AG04449 (cell line): ENCODE results near the gene PNPLA7.
"Not testable (repeated sequence)": the region's sequence is repeated elsewhere in the genome, so short reads cannot be mapped to it uniquely, and the experiment has no call there.

Experiments used
- CTCF ChIA-PET: fragments of 350-600 bp; formaldehyde crosslinking; extraction: SDS; loops from one replicate; lab custom pipeline; 2021; ENCODE audit warnings: antibody characterized with exemption; lab: Yijun Ruan, JAX
- POLR2A ChIA-PET: fragments of 400-600, 350-600 bp; formaldehyde crosslinking; extraction: SDS; loops from one replicate; lab custom pipeline; 2020; ENCODE audit warnings: antibody characterized with exemption, inconsistent platforms; lab: Yijun Ruan, JAX
- DNase-seq: peaks from one replicate; pipeline ENCODE4 v3.0.0-alpha.2; 2010; ENCODE audit warnings: low read depth, low spot score
- H3K4me3 ChIP-seq: 2 replicates; pipeline ENCODE4 v1.5.1; 2011; ENCODE audit warnings: low read depth, mild to moderate bottlenecking, control low read depth, low read length
- TF ChIP-seq, protein P1 (sequence below): IDR thresholded peaks from one replicate; pipeline ENCODE4 v1.5.1; 2011; ENCODE audit warnings: mild to moderate bottlenecking, moderate library complexity, low read length, control low read depth, inconsistent platforms; ENCODE audit not compliant: insufficient read depth; ENCODE audit errors: missing control alignments

The PNPLA7 gene

DNA sequence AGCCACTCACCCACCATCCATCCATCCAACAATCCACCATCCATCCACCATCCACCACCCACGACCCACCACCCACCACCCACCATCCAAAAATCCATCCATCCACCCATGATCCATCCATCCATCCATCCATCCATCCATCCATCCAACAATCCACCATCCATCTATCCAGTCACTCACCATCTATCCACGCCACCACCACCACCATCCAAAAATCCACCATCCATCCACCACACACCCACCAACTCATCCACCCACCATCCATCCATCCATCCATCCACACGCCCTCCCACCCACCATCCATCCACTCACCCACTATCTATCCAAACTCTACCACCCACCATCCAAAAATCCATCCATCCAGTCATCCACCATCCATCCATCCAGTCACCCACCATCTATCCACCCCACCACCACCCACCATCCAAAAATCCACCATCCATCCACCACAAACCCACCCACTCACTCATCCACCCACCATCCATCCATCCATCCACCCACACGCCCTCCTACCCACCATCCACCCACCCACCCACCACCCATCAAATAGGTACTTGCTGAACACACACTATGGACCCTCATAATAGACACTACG, 19.5 kb upstream of the PNPLA7 start:
- CTCF ChIA-PET: no interaction called here

DNA sequence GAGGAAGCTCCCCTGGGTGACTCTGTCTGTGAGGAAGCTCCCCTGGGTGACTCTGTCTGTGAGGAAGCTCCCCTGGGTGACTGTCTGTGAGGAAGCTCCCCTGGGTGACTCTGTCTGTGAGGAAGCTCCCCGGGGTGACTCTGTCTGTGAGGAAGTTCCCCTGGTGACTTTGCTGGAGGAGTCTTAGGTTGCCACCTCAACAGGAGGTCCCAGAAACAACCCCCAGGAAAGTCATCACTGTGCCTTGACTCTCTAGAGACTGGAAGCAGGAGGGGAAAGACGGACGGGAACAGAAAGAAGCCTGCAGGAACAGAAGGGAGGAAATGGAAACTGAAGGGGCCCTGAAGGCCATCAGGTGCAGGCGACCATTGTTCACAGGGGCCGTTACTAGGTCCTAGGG, 18.2 kb upstream of the PNPLA7 start:
- DNase-seq, POLR2A ChIA-PET, CTCF ChIA-PET, H3K4me3 ChIP-seq: not testable (repeated sequence)

More for the DNA sequence above, 19.5 kb upstream of the PNPLA7 start:
- POLR2A ChIA-PET: interaction anchor here (0.8 kb wide), 1 partner anchor 9 kb away, joined by 3 read pairs; the partner anchor contains the start of gene DPH7
- H3K4me3 ChIP-seq: no peak overlapping the region
- DNase-seq: no peak
- TF ChIP-seq, protein P1, sequence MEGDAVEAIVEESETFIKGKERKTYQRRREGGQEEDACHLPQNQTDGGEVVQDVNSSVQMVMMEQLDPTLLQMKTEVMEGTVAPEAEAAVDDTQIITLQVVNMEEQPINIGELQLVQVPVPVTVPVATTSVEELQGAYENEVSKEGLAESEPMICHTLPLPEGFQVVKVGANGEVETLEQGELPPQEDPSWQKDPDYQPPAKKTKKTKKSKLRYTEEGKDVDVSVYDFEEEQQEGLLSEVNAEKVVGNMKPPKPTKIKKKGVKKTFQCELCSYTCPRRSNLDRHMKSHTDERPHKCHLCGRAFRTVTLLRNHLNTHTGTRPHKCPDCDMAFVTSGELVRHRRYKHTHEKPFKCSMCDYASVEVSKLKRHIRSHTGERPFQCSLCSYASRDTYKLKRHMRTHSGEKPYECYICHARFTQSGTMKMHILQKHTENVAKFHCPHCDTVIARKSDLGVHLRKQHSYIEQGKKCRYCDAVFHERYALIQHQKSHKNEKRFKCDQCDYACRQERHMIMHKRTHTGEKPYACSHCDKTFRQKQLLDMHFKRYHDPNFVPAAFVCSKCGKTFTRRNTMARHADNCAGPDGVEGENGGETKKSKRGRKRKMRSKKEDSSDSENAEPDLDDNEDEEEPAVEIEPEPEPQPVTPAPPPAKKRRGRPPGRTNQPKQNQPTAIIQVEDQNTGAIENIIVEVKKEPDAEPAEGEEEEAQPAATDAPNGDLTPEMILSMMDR: no peak

DNA sequence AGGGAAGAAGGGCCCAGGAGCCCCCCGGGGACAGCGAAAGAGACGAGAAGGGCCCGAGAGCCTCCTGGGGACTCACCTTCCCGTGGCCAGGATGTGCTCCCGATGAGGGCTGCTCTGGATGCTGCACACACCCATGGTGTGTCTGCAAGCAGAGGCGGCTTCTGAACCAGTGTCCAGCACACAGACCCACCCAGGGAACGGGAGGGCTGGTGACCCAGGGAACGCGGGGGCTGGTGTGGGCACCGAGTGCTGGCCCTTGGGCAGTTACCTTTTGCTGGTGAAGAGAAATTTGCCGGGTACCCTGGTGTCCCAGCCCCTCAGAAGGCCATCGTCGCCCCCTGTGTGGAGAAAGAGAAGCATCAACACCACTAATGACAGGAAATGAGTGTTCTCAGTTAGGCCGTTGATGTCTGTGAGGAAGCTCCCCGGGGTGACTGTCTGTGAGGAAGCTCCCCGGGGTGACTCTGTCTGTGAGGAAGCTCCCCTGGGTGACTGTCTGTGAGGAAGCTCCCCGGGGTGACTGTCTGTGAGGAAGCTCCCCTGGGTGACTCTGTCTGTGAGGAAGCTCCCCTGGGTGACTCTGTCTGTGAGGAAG, 14.7 kb upstream of the PNPLA7 start:
- no peak for DNase-seq
- H3K4me3 ChIP-seq: no peak overlapping the region
- TF ChIP-seq, protein P1: no peak
- ChIA-PET POLR2A (no interaction called here), CTCF (interaction anchor here (1.6 kb wide), 1 partner anchor 14 kb away, joined by 11 read pairs; the partner anchor contains the start of gene DPH7)

DNA sequence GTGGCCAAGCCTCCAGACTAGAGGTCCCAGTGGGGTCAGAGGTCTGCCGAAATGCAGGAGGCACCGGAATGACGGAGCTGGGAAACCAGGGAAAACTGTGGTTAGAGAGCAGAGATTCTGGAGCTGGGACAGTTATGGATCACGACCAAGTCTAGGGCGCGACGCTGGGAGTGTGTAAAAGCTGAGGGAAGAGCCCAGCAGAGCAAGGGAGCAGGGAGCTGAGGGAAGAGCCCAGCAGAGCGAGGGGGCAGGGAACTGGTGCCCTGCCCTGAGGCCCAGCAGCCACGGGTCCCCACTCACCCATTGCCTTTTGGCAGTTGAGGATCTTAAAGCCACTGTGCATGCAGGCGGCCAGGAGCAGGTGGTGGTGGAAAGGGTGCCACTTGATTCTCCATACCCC, 13.9 kb upstream of the PNPLA7 start:
- POLR2A ChIA-PET: no interaction called here
- TF ChIP-seq, protein P1: no peak
- H3K4me3 ChIP-seq: no peak overlapping the region
- no peak for DNase-seq
- CTCF ChIA-PET: interaction anchor here (0.8 to 2.2 kb wide), 5 partner anchors 8 to 57 kb away, joined by 3 to 11 read pairs (median 4); partner anchors contain the start of genes DPH7 and MRPL41

DNA sequence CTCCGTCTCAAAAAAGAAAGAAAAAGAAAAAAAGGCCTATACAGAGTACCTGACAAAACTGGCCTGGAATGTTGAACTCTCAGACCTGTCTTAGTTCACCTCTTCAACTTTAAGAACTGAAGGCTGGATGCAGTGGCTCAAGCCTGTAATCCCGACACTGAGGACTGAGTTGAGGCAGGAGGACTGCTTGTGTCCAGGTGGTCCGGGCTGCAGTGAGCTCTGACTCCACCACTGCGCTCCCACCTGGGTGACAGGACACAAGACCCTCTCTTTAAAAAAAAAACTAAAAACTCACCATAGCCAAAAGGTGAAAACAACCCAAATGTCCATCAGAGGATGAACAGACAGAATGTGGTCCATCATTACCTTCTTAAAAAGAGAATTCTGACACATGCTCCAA, 7.9 kb upstream of the PNPLA7 start:
- H3K4me3 ChIP-seq: no peak overlapping the region
- no peak for DNase-seq
- TF ChIP-seq, protein P1: no peak
- ChIA-PET POLR2A (no interaction called here), CTCF (interaction anchor here (1.4 to 1.5 kb wide), 3 partner anchors 8 to 21 kb away, joined by 3 to 8 read pairs (median 4); partner anchors contain the start of gene PNPLA7)

DNA sequence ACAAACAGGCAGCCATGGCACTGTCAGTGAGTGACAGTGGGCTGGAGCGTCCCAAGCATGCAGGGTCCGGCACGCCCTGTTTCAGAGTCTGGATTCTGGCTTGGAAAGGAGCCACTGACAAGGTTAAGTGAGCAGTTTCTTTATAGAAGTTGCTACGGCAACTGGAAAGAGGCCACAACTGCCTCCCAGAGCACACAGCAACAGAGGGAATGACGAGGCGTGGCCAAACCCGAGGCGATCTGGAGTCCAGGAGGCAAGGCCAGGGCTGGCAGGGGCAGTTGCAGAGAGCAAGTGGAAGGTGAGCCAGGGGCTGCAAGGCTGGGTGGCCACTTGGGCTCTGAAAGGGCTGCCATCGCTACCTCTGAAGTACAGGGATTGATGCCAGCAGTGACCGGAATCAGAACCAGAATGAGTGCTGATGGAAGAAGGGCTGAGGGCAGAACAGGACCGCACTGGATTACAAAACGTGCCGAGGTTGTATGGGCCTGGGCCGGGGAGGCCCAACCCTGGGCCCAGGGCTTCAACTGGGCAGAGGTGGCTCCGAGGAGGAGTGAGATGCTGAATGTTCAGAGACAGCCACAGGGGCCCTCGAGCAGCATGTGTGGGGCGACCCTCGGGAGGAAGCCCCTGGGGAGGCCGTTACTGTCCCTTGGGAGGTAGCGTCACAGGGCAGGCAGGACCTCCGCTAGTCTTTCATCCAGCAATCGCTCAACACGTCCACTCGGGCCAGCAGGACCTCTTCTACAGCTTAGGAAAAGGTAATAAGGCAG, 6.1 kb upstream of the PNPLA7 start:
- TF ChIP-seq, protein P1: no peak
- POLR2A ChIA-PET: no interaction called here
- CTCF ChIA-PET: no interaction called here
- DNase-seq: no peak
- H3K4me3 ChIP-seq: no peak overlapping the region
